Endothelial cell of umbilical vein (primary cell): ENCODE data around the gene ZIC4. TPM values are rescaled to one million over a fixed set of nuclear protein-coding genes. Genes with fewer than 3 reads are reported as not detected.

Experiments
- BruUV-seq: library from RNA; stranded (reverse); fragments of 400-500 nt; replicated peaks from 2 replicates; lab custom pipeline; 2021; lab: Mats Ljungman, UMichigan
- CTCF ChIA-PET: fragments of 300-600, 350-600 bp; sonication (Branson Sonifier 250); formaldehyde crosslinking; loops from one replicate; lab custom pipeline; 2021; ENCODE audit warnings: antibody characterized with exemption, inconsistent platforms; lab: Charles Lee
- POLR2A ChIA-PET: fragments of 300-600, 350-600 bp; sonication (Branson Sonifier 250); formaldehyde crosslinking; loops from one replicate; lab custom pipeline; 2021; ENCODE audit warnings: antibody characterized with exemption, inconsistent platforms; lab: Charles Lee
- DNase-seq: peaks from one replicate; pipeline ENCODE4 v3.0.0-alpha.2; 2011; ENCODE audit warnings: low read depth, low spot score
- FAIRE-seq: peaks from 2 replicates; lab custom pipeline; 2011; peaks lifted over from hg19 to GRCh38; lab: Jason Lieb, UNC
- H2AFZ ChIP-seq: 2 replicates; pipeline ENCODE4 v1.6.0; 2012; ENCODE audit warnings: low read depth, low read length, control low read depth, inconsistent platforms
- H3K27ac ChIP-seq: 2 replicates; pipeline ENCODE4 v1.5.1; 2011; ENCODE audit warnings: low read depth, mild to moderate bottlenecking, control low read depth, low read length, moderate library complexity; ENCODE audit not compliant: insufficient read depth
- H3K27me3 ChIP-seq, 2 experiments: 2 replicates each; pipeline versions ENCODE4 v1.6.0 to v1.6.1; 2011; ENCODE audit warnings: low read length in 2 of 2, mixed read lengths in 1 of 2; ENCODE audit not compliant: control insufficient read depth in 2 of 2, insufficient read depth in 2 of 2
- H3K36me3 ChIP-seq, 2 experiments: 2 replicates in 1 of 2; 3 replicates in 1 of 2; pipeline ENCODE4 v1.5.1; 2011; ENCODE audit warnings: low read length in 2 of 2, mild to moderate bottlenecking in 1 of 2, moderate library complexity in 1 of 2; ENCODE audit not compliant: control insufficient read depth in 2 of 2, insufficient read depth in 2 of 2; ENCODE audit errors: extremely low read depth in 1 of 2
- H3K4me1 ChIP-seq: 3 replicates; pipeline ENCODE4 v1.5.1; 2011; ENCODE audit warnings: mild to moderate bottlenecking, low read length; ENCODE audit not compliant: control insufficient read depth, insufficient read depth; ENCODE audit errors: extremely low read depth
- H3K4me2 ChIP-seq: 2 replicates; pipeline ENCODE4 v1.6.1; 2011; ENCODE audit warnings: low read length, control low read depth, mixed read lengths; ENCODE audit not compliant: insufficient read depth
- H3K4me3 ChIP-seq, 3 experiments: fragments of 200-600 bp in 1 of 3; sonication (generic), shearing (Covaris generic) in 1 of 3; replicated peaks in 1 of 3; 2 replicates each; pipeline ENCODE4 v1.5.1; 2011 to 2016; ENCODE audit warnings: control low read depth in 3 of 3, low read length in 3 of 3, mild to moderate bottlenecking in 2 of 3, inconsistent platforms in 1 of 3, low read depth in 1 of 3, moderate library complexity in 1 of 3; ENCODE audit not compliant: insufficient read depth in 1 of 3
- H3K79me2 ChIP-seq: 2 replicates; pipeline ENCODE4 v1.6.0; 2012; ENCODE audit warnings: low read length, inconsistent platforms; ENCODE audit not compliant: control insufficient read depth, insufficient read depth
- H3K9ac ChIP-seq: replicated peaks from 2 replicates; pipeline ENCODE3; 2011; ENCODE audit warnings: low read length, control low read depth; ENCODE audit not compliant: insufficient read depth; ENCODE audit errors: extremely low read depth
- H3K9me1 ChIP-seq: replicated peaks from 3 replicates; pipeline ENCODE4 v1.6.0; 2011; ENCODE audit warnings: mild to moderate bottlenecking, low read length; ENCODE audit not compliant: control insufficient read depth, insufficient read depth; ENCODE audit errors: extremely low read depth
- H3K9me3 ChIP-seq: replicated peaks from 2 replicates; pipeline ENCODE4 v1.5.1; 2012; ENCODE audit warnings: low read length, inconsistent platforms; ENCODE audit not compliant: control insufficient read depth, insufficient read depth
- H4K20me1 ChIP-seq: replicated peaks from 2 replicates; pipeline ENCODE3; 2011; ENCODE audit warnings: mild to moderate bottlenecking, low read length; ENCODE audit not compliant: control insufficient read depth, insufficient read depth; ENCODE audit errors: extremely low read depth
- EZH2 ChIP-seq: IDR thresholded peaks from 2 replicates; pipeline ENCODE4 v1.6.1; 2012; ENCODE audit warnings: borderline replicate concordance, low read depth, mild to moderate bottlenecking, moderate library complexity, low read length, inconsistent platforms; ENCODE audit not compliant: severe bottlenecking
- FOS ChIP-seq: IDR thresholded peaks from 2 replicates; pipeline ENCODE4 v1.6.1; 2011; ENCODE audit warnings: mild to moderate bottlenecking, low read length, moderate library complexity, borderline replicate concordance; ENCODE audit not compliant: insufficient read depth
- JUN ChIP-seq: IDR thresholded peaks from 2 replicates; pipeline ENCODE4 v1.6.1; 2011; ENCODE audit warnings: borderline replicate concordance, low read depth; ENCODE audit not compliant: insufficient read length, insufficient read depth
- MYC ChIP-seq: IDR thresholded peaks from one replicate; pipeline ENCODE4 v1.6.1; 2011; ENCODE audit warnings: mild to moderate bottlenecking, low read depth, low read length
- POLR2A ChIP-seq: IDR thresholded peaks from 2 replicates; pipeline ENCODE4 v1.6.1; 2012; ENCODE audit warnings: low read depth, mild to moderate bottlenecking, control low read depth, low read length
- dilution Hi-C: fragments of 300-500 bp; cut with MboI; formaldehyde crosslinking; loops from one replicate; pipeline ENCODE4 v1.15.0; 2019; ENCODE audit warnings: low sequenced_read_pairs; ENCODE audit not compliant: extremely low pct_ligation_motif_present
- intact Hi-C: fragments of 100-400 bp; cut with micrococcal nuclease; formaldehyde crosslinking; loops from one replicate; pipeline ENCODE4 v1.10.0; 2022
- polyA plus RNA-seq, 4 experiments: library from polyadenylated mRNA; depleted of rRNA in 3 of 4; stranded (reverse) in 3 of 4; unstranded in 1 of 4; fragments of >200 nt; gene quantifications; 2 replicates each; pipeline versions ENCODE4 v1.2.1 to v1.2.3, GENCODE V29; 2011 to 2012; ENCODE audit warnings: missing spikeins in 1 of 4
- total RNA-seq: library from RNA; stranded (reverse); gene quantifications from 2 replicates; pipeline ENCODE4 v1.2.3, GENCODE V29; 2021
- TF ChIP-seq, protein P1 (sequence below), 2 donors: IDR thresholded peaks; 1 replicate in 1 of 2; 2 replicates in 1 of 2; pipeline ENCODE4 v1.5.1; 2011; ENCODE audit warnings: low read length in 2 of 2, mild to moderate bottlenecking in 2 of 2, moderate library complexity in 2 of 2, control low read depth in 1 of 2, inconsistent platforms in 1 of 2, low read depth in 1 of 2; ENCODE audit not compliant: insufficient read depth in 1 of 2; ENCODE audit errors: extremely low read depth in 1 of 2
- TF ChIP-seq, protein P2 (sequence below): IDR thresholded peaks from 2 replicates; pipeline ENCODE4 v1.6.1; 2011; ENCODE audit not compliant: insufficient read depth, insufficient read length

Gene ZIC4
- total and polyA plus RNA-seq, 2 donors (not counting 3 experiments of a cell fraction or from before 2014, with no cell fraction given): not detected

DNA sequence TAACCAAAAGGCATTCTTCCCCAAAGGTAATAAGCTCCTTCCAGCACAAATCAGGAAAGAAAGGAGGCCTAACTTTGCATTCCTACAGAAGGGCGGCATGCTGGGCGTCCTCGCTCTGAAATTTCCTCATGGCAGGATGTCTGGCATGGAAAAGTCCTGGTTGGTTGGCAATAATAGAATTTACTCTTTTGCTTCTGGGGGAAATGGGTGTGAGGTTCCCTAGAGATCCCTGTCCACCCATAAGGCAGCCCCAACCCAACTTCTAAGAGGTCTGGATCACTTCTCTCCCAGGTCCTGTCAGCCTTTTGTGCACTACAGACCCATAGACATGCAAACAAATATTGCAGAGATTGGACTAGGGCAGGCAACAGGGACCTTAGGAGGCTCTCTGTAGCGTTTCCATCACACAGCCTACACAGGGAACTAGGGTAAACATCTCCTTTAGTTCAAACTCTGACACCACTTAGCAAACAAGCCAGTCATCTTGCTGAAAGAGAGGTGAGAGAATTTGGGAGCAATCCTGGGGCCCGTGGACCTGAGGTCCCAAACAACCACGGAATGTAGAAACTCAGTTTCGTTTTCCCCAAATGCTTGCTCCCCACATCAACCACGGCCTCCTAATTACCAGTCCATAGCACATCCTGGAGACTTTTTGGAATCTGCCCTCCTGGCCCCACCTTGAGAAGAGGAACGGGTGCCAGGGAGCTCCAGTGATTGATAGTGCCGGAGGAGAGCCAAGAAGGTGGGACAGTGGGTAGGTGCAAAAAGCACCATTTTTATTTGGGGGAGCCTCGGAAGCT is 2.1 kb downstream of the ZIC4 start:
- H3K9me1 ChIP-seq: no peaks in the 10 kb centered on the region
- CTCF ChIA-PET: interaction anchor here (1.0 to 1.6 kb wide), 3 partner anchors 8 to 21 kb away, joined by 3 to 7 read pairs (median 3); no protein-coding TSS in a partner anchor
- H3K27me3 ChIP-seq: peaks cover 84 to 96% of the 10 kb centered on the region in 2 experiments
- dilution Hi-C loops (no loop called here), intact Hi-C loops (no loop called here)
- no peaks in the 10 kb centered on the region for H3K36me3 ChIP-seq
- no peaks in the 10 kb centered on the region for H3K9me3 ChIP-seq
- DNase-seq (no peak), FAIRE-seq (no peak)
- H3K9ac ChIP-seq: no peak overlapping the region
- no peak overlapping the region for H3K4me3 ChIP-seq
- no peak overlapping the region for H3K27ac ChIP-seq
- no peak overlapping the region for H2AFZ ChIP-seq
- no peak overlapping the region for H3K4me2 ChIP-seq
- H3K4me1 ChIP-seq: no peaks in the 10 kb centered on the region
- no TSS peak for BruUV-seq
- POLR2A ChIA-PET: no interaction called here
- H4K20me1 ChIP-seq: no peaks in the 10 kb centered on the region
- no peak for TF ChIP-seq MYC
- no peak for TF ChIP-seq POLR2A
- no peak for TF ChIP-seq EZH2
- TF ChIP-seq, protein P1, sequence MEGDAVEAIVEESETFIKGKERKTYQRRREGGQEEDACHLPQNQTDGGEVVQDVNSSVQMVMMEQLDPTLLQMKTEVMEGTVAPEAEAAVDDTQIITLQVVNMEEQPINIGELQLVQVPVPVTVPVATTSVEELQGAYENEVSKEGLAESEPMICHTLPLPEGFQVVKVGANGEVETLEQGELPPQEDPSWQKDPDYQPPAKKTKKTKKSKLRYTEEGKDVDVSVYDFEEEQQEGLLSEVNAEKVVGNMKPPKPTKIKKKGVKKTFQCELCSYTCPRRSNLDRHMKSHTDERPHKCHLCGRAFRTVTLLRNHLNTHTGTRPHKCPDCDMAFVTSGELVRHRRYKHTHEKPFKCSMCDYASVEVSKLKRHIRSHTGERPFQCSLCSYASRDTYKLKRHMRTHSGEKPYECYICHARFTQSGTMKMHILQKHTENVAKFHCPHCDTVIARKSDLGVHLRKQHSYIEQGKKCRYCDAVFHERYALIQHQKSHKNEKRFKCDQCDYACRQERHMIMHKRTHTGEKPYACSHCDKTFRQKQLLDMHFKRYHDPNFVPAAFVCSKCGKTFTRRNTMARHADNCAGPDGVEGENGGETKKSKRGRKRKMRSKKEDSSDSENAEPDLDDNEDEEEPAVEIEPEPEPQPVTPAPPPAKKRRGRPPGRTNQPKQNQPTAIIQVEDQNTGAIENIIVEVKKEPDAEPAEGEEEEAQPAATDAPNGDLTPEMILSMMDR (IDR thresholded peaks at IDR 0.05; ENCODE audit: extremely low read depth in 1 of 2, insufficient read depth in 1 of 2, low read depth in 1 of 2, low read length in 2 of 2): no peak
- TF ChIP-seq FOS: no peak
- TF ChIP-seq, protein P2, sequence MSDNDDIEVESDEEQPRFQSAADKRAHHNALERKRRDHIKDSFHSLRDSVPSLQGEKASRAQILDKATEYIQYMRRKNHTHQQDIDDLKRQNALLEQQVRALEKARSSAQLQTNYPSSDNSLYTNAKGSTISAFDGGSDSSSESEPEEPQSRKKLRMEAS: no peak
- TF ChIP-seq JUN: no peak
- H3K79me2 ChIP-seq: no peaks in the 10 kb centered on the region
